COLO829 (cell line): ENCODE data around the gene RALBP1.
A peak's percentile ranks its signal among the peaks of the same experiment; 100 is the strongest.
"Not testable (repeated sequence)": the region's sequence is repeated elsewhere in the genome, so short reads cannot be mapped to it uniquely, and the experiment has no call there.

Experiments
- DNase-seq: peaks from one replicate; pipeline ENCODE4 v3.0.0; 2012; ENCODE audit warnings: low spot score

Gene RALBP1

DNA sequence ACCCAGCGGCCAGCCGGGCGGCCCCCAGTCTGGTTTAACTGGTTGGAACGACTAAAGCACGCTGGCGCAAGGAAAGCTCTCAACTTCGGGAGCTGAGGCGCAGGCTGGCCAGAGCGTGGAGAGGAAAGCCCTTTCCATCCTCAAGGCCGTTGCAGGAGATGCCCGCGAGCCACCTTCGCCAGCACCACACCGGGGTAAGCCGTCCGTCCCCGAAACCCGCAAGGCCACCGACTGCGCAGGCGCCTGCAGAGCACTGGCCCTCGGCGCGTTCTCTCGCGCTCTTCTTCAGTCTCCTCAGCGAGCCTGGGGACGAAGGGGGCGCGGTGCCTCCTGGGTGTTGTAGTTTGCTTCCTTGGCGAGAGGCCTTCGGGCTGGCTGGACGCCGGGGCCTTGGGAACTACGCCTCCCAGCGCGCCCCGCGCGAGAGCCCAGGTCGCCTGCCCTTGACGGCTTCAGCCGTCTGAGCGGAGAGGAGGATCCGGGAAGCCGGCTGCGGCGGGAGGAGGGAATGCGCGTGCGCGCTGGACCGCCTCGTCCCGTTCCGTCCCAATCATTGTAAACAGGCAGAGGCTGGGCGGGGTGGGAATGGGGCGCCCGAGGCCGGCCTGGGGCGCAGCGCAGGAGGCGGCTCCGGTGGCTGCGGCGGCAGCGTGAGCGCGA is at the start of gene RALBP1:
Gene RALBP1 (plus strand): TSS at position 531 of the 660 bp plus-strand sequence. CDS start 37,533 bp downstream, outside the sequence.
- peak; percentile 86 for DNase-seq

DNA sequence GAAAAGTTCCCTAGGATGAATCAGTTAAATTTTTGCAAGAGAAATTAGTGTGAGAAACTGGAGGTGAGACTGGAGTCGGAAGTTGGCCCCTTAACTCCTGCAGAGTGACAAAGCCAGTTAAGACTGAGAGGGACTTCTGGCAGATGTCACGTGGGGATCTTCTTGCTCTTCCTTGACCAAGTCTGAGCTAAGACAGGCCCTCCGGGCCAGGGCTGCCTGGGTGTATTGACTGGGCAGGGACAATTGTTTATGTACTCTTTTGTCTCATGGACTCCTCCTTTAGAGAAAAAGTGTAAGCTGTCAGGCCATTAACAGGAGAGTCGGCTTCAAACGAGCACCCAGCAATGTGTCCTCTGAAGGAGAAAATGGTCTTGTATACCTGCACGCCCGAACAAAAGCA is 48.6 kb upstream of the RALBP1 start:
- DNase-seq: no peak

DNA sequence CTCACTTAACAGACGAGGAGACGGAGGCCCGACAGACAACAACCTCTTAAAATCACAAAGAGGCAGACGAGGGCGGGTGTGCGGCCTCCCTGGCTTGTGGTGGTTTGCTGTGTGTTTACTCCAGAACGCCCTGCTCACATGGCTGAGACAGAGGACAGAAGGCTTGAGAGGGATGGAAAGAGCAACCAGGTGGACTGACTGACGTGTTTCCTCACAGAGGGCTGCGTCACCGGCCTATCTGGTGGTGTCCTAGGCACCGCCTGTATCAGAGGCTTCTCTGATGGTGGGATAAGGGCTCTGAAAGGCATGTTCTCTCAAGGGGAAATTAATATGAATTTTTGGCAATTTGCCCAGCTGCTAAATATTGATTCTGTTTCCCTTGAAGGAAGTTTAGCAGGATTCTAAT is 47.0 kb upstream of the RALBP1 start:
- DNase-seq: no peak

DNA sequence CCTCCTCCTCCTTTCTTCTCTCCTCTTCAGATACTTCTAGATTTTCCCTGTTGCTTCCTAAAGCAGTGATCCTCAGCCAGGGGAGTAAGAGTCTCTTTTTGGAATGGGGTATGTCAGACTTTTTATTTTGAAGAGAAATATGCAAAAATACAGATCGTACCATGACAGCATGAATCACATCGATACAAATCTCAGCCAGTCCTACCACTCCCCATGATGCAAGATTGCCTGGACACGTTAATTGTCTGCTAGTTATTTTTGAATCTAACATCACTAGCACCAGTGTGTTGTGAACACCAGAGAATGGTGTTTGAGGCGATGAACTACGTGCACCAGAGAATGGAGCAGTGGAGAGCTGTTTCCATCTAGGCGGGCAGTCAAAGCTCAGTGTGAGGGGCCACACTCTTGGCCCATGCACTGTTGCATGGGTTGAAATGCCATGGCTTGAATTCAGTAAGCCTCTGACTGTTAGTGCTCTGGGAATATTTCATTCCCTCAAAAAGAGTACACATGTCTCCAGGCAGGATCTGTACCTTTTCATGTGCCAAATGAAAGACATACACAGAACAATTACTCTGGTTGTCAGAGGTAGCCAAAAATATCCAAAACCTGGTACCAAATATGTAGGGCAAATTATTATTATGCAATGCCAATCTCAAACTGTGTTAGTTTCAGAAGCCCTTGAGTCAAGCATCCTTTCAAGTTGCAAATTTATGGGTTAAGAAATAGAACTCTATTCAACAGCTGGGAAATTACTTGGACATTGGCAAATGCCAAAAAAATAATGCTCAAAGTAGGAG is 46.3 kb upstream of the RALBP1 start:
- no peak for DNase-seq

DNA sequence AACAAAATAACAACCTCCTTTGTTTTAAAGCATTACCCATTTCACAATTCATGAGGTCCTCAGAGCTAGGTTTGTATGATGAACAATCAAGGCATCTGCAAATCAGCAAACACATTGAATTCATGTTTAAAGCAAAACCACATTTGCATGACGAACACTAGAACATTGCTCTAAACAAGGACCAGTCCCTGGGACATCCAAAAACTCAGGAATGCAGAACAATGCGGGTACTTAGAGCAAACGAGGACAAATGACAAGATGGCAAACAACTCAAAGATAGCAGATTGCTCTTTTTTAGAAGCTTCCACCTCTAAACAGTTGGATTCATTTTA is 45.7 kb upstream of the RALBP1 start:
- DNase-seq: no peak

DNA sequence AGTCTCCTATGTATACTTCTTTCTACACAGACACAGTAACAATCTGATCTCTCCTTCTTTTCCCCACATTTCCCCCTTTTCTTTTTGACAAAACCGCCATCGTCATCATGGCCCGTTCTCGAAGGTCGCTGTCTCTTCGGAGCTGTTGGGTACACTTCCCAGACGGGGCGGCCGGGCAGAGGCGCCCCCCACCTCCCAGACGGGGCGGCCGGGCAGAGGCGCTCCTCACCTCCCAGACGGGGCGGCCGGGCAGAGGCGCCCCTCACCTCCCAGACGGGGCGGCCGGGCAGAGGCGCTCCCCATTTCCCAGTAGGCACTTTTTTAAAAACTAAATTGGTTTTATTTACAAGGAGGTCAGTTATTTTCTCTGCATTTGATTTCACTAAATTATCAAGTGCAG is 45.0 kb upstream of the RALBP1 start:
- not testable (repeated sequence) for DNase-seq

DNA sequence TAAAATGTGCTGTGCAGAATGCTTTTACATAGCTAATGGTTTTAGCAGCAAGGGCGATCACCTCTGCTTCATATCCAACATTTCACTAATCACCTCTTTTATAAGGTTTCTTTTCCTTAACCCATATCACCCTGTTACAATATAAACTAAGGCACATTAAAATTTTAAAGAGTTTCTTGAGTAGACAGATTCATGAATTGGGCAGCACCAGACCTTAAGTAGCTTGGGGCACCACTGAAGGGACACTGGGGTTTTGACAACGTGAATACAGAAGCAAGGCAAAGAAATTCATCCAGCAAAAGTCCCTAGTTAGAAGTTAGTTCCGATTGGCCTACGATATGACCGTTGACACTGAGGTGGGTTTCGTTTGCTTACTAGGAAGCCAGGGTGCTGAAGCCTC is 44.0 kb upstream of the RALBP1 start:
- DNase-seq: no peak

DNA sequence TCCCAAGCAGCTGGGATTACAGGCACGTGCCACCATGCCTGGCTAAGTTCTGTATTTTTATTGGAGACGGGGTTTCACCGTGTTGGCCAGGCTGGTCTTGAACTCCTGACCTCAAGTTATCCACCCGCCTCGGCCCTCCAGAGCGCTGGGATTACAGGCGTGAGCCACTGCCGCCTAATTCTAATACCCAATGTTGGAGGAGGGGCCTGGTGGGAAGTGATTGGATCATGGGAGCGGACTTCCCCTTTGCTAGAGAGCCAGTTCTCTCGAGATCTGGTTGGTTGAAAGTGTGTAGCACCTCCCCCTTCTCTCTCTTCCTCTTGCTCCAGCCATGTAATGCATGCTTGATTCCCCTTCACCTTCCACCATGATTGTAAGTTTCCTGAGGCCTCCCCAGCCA is 42.2 kb upstream of the RALBP1 start:
- DNase-seq: not testable (repeated sequence)

DNA sequence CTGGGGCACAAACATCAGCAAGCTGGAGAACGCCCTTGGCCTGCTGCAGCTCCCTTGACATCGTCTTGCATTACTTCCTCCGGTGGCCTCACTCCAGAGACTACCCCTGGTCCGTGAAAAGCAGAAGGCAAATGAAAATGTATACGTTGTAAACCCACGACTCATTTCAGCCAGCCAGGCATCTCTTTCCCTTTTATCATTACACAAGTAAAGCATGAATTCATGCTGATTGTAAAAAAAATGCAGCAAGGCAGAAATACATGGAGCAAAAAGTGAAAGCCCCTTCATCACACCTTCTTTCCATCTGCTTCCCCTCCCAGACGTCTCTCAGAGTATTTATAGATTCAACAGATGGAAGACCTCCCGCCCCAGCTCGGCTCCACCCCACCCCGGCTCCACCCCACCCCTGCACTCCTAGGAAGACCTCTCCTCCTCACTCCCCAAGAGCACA is 41.6 kb upstream of the RALBP1 start:
- no peak for DNase-seq

DNA sequence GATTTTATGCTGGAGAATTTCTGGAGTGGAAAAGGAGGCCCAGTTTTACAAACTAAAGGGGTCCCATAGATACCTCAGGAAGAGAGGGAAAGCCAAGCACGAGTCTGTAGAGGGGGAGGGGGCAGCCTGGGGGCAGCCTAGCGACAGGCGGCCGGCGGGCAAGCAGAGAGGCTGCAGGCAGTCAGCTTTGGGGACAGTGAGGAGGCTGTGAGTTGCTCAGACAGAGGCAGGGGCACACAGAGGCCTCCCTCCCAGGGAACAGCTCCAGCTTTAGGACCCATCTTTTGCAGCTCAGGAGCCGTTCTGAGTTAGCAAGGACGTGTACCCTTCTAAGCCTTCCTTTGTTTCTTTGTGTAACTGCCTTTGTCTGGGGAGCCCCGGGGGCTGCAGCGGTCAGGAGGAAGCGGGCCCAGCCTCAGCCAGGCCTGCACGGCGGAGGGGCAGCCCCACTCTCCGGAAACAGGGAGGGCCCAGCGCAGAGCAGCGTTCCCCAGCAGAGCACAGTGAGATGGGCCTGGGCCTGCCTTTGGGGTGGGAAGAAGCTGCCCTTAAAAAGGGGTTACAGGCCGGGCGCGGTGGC is 41.1 kb upstream of the RALBP1 start:
- DNase-seq: no peak

DNA sequence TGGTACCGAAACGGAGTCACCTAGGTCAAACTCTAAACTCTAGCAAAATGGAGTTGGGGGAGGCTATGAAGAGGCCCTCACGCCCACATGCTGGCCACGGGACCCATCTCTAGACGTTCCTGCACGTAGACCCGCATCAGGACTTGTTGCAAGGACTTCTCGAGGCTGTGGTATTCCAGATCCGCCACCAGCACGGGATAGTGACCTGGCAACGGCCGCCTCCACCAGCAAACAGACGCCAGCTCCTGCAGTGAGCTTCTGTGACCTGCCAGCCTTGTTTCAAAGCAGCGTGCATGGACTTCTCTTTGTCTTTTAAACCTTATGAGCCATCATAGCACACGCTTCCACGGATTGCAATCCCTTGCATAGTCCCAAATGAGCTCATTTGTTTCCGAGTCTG is 40.3 kb upstream of the RALBP1 start:
- DNase-seq: no peak

DNA sequence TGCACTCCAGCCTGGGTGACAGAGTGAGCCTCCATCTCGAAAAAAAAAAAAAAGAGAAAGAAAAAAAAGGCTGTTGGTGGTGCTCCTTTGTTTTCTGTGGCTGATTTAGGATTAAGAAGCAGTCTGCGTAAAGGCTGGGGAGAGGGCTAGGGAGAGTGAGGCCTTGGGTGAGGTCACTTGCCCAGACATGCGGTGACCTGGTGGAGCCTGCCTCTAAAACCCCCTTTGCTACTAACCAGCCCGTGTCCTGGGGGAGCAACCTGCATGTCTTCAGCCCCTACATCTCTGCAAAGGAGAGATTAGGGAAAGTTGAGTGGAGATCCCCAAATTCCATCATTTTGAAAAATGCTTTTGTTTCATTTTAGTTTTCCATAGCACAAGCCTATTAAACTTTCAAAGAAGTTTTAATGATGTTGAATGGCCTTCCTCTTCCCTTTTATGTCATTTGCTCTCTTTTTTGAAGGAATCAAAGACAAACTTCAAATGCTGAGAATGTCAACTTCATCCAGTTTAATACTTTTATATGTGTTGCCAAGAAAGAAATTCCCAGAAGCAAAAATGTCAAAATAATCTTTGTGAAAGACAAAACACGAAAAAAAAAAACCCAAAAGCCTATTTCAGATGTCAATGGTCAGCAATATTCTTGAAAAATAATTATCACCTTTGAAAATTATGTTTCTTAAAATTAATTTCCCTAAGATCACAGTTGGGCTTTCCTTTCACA is 38.9 kb upstream of the RALBP1 start:
- DNase-seq: no peak

DNA sequence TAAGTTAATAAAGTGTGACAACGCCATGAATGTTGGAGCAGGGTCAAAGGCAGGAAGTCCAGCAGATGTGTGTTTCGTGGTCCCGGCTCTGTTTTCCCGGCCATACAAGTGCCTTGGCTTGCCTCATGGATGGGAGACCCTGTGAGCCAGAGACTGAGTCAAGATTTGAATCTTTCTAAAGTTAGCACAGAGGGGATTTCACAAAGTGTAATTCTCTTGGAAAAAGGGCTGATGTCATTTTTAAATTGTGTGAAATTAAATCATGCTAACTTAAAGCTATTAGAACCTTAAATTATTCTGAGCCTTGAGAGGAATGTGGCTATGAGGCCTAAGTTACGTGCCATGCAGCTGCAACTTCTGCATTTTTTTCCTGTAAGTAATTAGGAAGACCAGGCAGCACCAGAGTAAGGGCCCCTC is 38.3 kb upstream of the RALBP1 start:
- no peak for DNase-seq

DNA sequence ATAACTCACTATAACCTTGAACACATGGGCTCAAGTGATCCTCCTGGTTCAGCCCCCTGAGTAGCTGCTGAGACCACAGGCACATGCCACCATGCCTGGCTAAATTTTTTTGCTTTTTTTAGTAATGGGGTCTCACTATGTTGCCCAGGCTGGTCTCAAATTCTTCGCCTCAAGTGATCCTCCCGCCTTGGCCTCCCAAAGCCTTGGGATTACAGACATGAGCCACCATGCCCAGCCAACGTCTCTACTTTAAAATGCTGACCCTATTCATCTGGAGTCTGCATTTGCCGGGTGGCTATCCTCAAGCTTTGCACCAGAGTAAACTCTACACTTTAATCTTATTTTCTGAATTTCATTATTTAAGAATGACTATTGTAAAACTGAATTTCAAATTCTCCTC is 37.6 kb upstream of the RALBP1 start:
- no peak for DNase-seq

DNA sequence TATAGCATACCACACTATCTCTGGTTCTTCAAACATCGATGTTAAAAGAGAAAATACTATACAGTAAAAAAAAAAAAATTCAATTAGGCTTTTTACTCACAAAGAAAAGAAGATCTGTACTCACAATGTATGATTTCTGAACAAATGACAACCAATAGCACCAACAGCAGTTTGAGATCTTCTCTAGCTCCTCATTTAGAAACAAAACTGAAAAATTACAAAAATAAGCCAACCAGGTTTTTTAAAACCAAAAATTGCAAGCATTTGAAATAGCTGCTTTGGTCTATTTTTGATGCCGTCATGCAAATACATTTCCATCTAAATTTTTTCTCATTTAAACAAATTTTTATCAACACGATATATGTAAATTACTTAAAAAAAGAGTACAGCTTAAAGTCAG is 34.3 kb upstream of the RALBP1 start:
- no peak for DNase-seq

DNA sequence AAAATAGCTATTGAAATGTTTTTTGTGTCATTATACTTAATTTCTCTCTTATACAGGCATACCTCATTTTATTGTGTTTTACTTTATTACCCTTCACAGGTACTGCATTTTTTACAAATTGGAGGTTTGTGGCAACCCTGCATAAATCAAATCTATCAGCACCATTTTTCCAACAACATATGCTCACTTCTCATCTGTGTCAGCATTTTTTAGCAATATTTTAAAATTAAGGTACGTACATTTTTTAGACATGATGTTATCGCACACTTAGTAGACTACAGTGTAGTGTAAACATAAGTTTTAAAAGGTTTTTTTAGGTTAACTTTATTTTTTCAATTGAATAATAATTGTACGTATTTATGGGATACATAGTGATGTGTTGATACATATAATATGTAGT is 30.8 kb upstream of the RALBP1 start:
- DNase-seq: no peak

DNA sequence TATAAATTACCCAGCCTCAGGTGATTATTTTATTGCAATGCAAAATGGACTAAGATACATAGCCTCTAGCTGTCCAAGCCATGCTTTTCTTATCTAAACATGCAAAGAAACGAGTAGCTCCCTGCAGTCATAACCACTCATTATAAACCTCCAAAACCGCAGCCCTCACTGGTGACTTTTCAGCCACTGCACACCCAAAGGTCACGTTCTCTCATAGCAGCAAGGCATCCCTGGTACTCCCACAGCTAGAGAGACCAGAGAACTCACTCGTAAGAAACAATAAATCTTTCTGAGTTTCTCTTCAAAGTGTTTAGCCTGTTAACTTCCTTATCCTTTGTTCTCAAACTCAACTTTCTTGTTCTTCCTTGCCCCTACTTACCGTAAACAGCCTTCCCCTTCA is 28.5 kb upstream of the RALBP1 start:
- no peak for DNase-seq

DNA sequence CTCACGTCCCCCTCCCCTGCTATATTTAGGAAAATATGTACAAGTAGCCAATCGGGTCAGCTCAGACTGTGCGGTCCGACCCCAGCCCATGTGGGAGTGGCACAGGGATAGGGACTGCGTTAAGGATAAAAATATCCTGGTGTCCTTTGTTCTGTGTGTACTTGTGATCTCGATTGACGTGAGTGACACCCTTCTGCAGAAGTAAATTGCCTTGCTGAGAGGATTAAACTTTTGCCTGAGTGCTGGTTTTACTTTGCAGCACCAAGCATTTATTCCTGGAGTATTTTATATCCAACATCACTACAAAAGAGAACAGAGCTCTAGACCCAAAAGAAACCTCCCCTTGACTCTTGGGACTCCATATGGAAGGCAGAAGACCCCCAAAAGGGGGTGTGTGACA is 28.0 kb upstream of the RALBP1 start:
- DNase-seq: no peak

DNA sequence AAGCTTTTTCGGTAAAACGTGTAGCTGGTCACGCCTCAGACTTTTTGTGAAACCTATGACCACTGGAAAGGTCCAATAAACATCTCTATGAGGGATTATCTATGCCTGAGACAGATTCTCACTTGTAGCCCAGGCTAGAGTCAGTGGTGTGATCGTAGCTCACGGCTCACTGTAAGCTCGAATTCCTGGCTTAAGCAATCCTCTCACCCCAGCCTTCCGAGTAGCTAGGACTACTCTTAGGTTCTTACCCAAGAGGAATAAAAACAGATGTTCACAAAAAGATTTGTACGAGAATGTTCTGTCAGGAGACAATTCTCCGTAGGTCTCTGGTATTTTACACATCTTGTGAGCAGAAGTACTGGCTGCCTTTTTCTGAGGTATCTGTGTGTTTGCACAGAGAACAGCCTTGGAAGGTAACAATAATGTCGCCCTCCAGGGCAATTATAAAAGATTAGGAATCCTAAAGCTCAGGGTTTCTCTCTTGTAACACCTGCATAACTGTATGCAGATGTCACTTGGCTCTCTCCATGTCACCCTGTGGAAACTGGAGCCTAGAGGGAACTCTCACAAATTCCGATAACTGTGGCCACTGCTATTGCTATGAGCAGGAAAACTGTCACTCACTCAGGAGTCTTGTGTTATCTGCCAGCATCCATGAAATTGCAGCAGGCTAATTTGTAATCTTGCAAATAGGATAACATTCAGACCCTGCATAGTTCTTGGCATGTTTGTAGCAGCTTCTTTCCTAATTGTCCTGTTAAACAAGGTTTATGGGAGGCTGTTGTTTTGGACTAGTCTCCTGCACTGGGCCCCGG is 25.5 kb upstream of the RALBP1 start:
- DNase-seq: no peak

DNA sequence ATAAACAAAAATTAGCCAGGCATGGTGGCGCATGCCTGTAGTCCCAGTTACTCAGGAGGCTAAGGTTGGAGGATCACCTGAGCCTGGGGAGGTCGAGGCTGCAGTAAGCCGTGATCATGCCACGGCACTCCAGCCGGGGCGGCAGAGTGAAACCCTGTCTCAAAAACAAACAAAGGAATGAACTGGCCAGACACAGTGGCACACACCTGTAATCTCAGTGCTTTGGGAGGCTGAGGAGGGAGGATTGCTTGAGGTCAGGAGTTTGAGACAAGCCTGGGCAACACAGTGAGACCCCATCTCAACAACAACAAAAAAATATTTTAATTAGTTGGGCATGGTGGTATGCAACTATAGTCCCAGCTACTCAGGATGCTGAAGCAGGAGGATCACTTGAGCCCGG is 24.4 kb upstream of the RALBP1 start:
- not testable (repeated sequence) for DNase-seq

DNA sequence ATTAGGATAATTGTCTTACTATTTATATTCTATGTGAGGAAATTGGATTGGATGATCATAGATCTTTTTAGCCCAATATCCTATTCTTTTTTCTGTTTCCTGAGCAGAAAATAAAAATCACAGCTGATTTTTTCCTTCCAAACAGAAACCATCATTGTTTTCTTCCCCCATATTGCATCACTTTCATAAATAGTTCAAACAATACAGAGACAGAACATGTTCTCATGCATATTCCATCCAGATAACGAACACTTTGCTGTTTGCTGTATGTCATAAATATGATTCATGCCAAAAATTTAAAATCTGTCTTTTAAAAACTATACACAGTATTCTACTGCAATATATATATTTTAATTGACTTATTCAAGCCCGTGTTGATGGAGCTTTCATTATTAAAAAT is 22.0 kb upstream of the RALBP1 start:
- DNase-seq: no peak
